ENCODE measurements around the gene SGO1. TPM values are rescaled to one million over a fixed set of nuclear protein-coding genes. Genes with fewer than 3 reads are reported as not detected.
A peak's percentile ranks its signal among the peaks of the same experiment; 100 is the strongest.

Gene SGO1
- polyA plus RNA-seq, 6 donors from 2014 or later, result 10.1 to 19.8 (median 12.1) TPM

- DNase-seq, result no peak
- Mint-ChIP-seq H3K4me1 (peaks cover 2 to 6% (median 3%) of the 10 kb centered on the region in 3 donors), H3K4me3 (no peak overlapping the region), H3K36me3 (peaks cover 44 to 48% of the 10 kb centered on the region in 2 donors), H3K9me3 (peaks cover 0 to 3% (median 0%) of the 10 kb centered on the region in 7 donors), H3K27me3 (no peaks in the 10 kb centered on the region), H3K27ac (peak overlapping the region in 1 of 6 donors; percentile 32)
- no peak for ATAC-seq (ENCODE audit: low read depth in 2 of 2)
Observed at GRCh38 chr3:20145874-20146273, 40.1 kb downstream of the SGO1 start.

GRCh38 chr3:20143519-20143918, 42.5 kb downstream of the SGO1 start:
- peaks cover 0 to 3% (median 0%) of the 10 kb centered on the region in 7 donors for H3K9me3 Mint-ChIP-seq

GRCh38 chr3:20142517-20142916, 43.5 kb downstream of the SGO1 start:
- Mint-ChIP-seq H3K27me3 (no peaks in the 10 kb centered on the region), H3K36me3 (peaks cover 33 to 34% of the 10 kb centered on the region in 2 donors), H3K27ac (peak overlapping the region in 4 of 6 donors; percentile 25 to 92 (median 46)), H3K4me1 (peaks cover 0 to 6% (median 4%) of the 10 kb centered on the region in 3 donors), H3K9me3 (peaks cover 0 to 3% (median 0%) of the 10 kb centered on the region in 7 donors), H3K4me3 (no peak overlapping the region)
- DNase-seq, result no peak
- ATAC-seq (ENCODE audit: low read depth in 2 of 2), result no peak

More at GRCh38 chr3:20143519-20143918, 42.5 kb downstream of the SGO1 start:
- no peak overlapping the region for H3K27ac Mint-ChIP-seq
- peaks cover 36 to 44% of the 10 kb centered on the region in 2 donors for H3K36me3 Mint-ChIP-seq
- H3K4me1 Mint-ChIP-seq, result peaks cover 0 to 6% (median 4%) of the 10 kb centered on the region in 3 donors
- ATAC-seq (ENCODE audit: low read depth in 2 of 2), result no peak
- H3K4me3 Mint-ChIP-seq, result no peak overlapping the region
- H3K27me3 Mint-ChIP-seq, result no peaks in the 10 kb centered on the region
- no peak for DNase-seq

GRCh38 chr3:20141851-20142250, 44.2 kb downstream of the SGO1 start:
- ATAC-seq (ENCODE audit: low read depth in 2 of 2) (no peak), DNase-seq (no peak)
- Mint-ChIP-seq H3K4me1 (peaks cover 0 to 6% (median 4%) of the 10 kb centered on the region in 3 donors), H3K27me3 (no peaks in the 10 kb centered on the region), H3K9me3 (peaks cover 0 to 3% (median 0%) of the 10 kb centered on the region in 7 donors), H3K27ac (peak overlapping the region in 3 of 6 donors; percentile 25 to 59 (median 58)), H3K4me3 (no peak overlapping the region), H3K36me3 (peaks cover 32 to 36% of the 10 kb centered on the region in 2 donors)

- Mint-ChIP-seq H3K36me3 (peaks cover 34 to 40% of the 10 kb centered on the region in 2 donors), H3K9me3 (peaks cover 0 to 3% (median 0%) of the 10 kb centered on the region in 7 donors), H3K27me3 (no peaks in the 10 kb centered on the region), H3K27ac (peak overlapping the region in 3 of 6 donors; percentile 3 to 34 (median 31)), H3K4me1 (peaks cover 0 to 6% (median 4%) of the 10 kb centered on the region in 3 donors), H3K4me3 (no peak overlapping the region)
- no peak for ATAC-seq (ENCODE audit: low read depth in 2 of 2)
- no peak for DNase-seq
Observed at GRCh38 chr3:20141316-20141715, 44.7 kb downstream of the SGO1 start.

GRCh38 chr3:20140881-20141280, 45.1 kb downstream of the SGO1 start:
- DNase-seq (no peak), ATAC-seq (ENCODE audit: low read depth in 2 of 2) (no peak)
- Mint-ChIP-seq H3K4me1 (peaks cover 0 to 6% (median 4%) of the 10 kb centered on the region in 3 donors), H3K9me3 (peaks cover 0 to 3% (median 0%) of the 10 kb centered on the region in 7 donors), H3K27ac (peak overlapping the region in 5 of 6 donors; percentile 3 to 87 (median 31)), H3K27me3 (no peaks in the 10 kb centered on the region), H3K36me3 (peaks cover 34 to 40% of the 10 kb centered on the region in 2 donors), H3K4me3 (peak overlapping the region in 1 of 8 donors; percentile 67)

- Mint-ChIP-seq H3K36me3 (peaks cover 26% of the 10 kb centered on the region in 2 donors), H3K27me3 (no peaks in the 10 kb centered on the region), H3K4me3 (no peak overlapping the region), H3K27ac (peak overlapping the region in 1 of 6 donors; percentile 36), H3K9me3 (no peaks in the 10 kb centered on the region), H3K4me1 (peaks cover 0 to 6% (median 4%) of the 10 kb centered on the region in 3 donors)
- DNase-seq (no peak), ATAC-seq (ENCODE audit: low read depth in 2 of 2) (no peak)
Observed at GRCh38 chr3:20137647-20138046, 48.4 kb downstream of the SGO1 start.

GRCh38 chr3:20136231-20136630, 49.8 kb downstream of the SGO1 start:
- H3K27me3 Mint-ChIP-seq, result no peaks in the 10 kb centered on the region
- H3K4me3 Mint-ChIP-seq, result no peak overlapping the region
- ATAC-seq (ENCODE audit: low read depth in 2 of 2), result no peak
- H3K9me3 Mint-ChIP-seq, result no peaks in the 10 kb centered on the region
- DNase-seq, result no peak
- no peak overlapping the region for H3K27ac Mint-ChIP-seq
- peaks cover 16 to 17% of the 10 kb centered on the region in 2 donors for H3K36me3 Mint-ChIP-seq
- peaks cover 0 to 6% (median 4%) of the 10 kb centered on the region in 3 donors for H3K4me1 Mint-ChIP-seq

- Mint-ChIP-seq H3K27me3 (no peaks in the 10 kb centered on the region), H3K4me3 (no peak overlapping the region)
Observed at GRCh38 chr3:20130106-20130505, 55.9 kb downstream of the SGO1 start.

GRCh38 chr3:20128358-20128757, 57.6 kb downstream of the SGO1 start:
- Mint-ChIP-seq H3K36me3 (peaks cover 26 to 29% of the 10 kb centered on the region in 2 donors), H3K4me1 (peaks cover 31 to 47% (median 33%) of the 10 kb centered on the region in 3 donors), H3K27ac (peak overlapping the region; percentile 49 to 99 (median 94)), H3K9me3 (peaks cover 0 to 4% (median 0%) of the 10 kb centered on the region in 7 donors), H3K27me3 (no peaks in the 10 kb centered on the region), H3K4me3 (peak overlapping the region in 1 of 8 donors; percentile 61)
- DNase-seq, result no peak
- no peak for ATAC-seq (ENCODE audit: low read depth in 2 of 2)

More at GRCh38 chr3:20130106-20130505, 55.9 kb downstream of the SGO1 start:
- H3K27ac Mint-ChIP-seq, result peak overlapping the region in 1 of 6 donors; percentile 26
- peaks cover 26 to 37% (median 33%) of the 10 kb centered on the region in 3 donors for H3K4me1 Mint-ChIP-seq
- H3K36me3 Mint-ChIP-seq, result peaks cover 21 to 22% of the 10 kb centered on the region in 2 donors
- peaks cover 0 to 4% (median 0%) of the 10 kb centered on the region in 7 donors for H3K9me3 Mint-ChIP-seq
- DNase-seq (no peak), ATAC-seq (ENCODE audit: low read depth in 2 of 2) (no peak)

- peaks cover 32 to 38% of the 10 kb centered on the region in 2 donors for H3K36me3 Mint-ChIP-seq
- peak overlapping the region; percentile 97 to 99 (median 98) for H3K27ac Mint-ChIP-seq
Observed at GRCh38 chr3:20125897-20126296, 60.1 kb downstream of the SGO1 start.

GRCh38 chr3:20125289-20125688, 60.7 kb downstream of the SGO1 start:
- Mint-ChIP-seq H3K4me1 (peaks cover 26 to 47% (median 39%) of the 10 kb centered on the region in 3 donors), H3K36me3 (peaks cover 30 to 41% of the 10 kb centered on the region in 2 donors), H3K4me3 (peak overlapping the region in 6 of 8 donors; percentile 28 to 84 (median 69)), H3K27me3 (no peaks in the 10 kb centered on the region), H3K27ac (peak overlapping the region; percentile 97 to 99 (median 98)), H3K9me3 (peaks cover 0 to 4% (median 0%) of the 10 kb centered on the region in 7 donors)
- ATAC-seq (ENCODE audit: low read depth in 2 of 2) (no peak), DNase-seq (no peak)

More at GRCh38 chr3:20125897-20126296, 60.1 kb downstream of the SGO1 start:
- H3K27me3 Mint-ChIP-seq, result no peaks in the 10 kb centered on the region
- H3K4me3 Mint-ChIP-seq, result peak overlapping the region; percentile 28 to 87 (median 74)
- DNase-seq (peak; percentile 84), ATAC-seq (ENCODE audit: low read depth in 2 of 2) (peak; percentile 94 to 97)
- H3K4me1 Mint-ChIP-seq, result peaks cover 31 to 47% (median 39%) of the 10 kb centered on the region in 3 donors
- H3K9me3 Mint-ChIP-seq, result peaks cover 0 to 4% (median 0%) of the 10 kb centered on the region in 7 donors

GRCh38 chr3:20123131-20123652, 62.8 kb downstream of the SGO1 start:
- peaks cover 31 to 37% of the 10 kb centered on the region in 2 donors for H3K36me3 Mint-ChIP-seq
- H3K27ac Mint-ChIP-seq, result peak overlapping the region in 5 of 6 donors; percentile 33 to 96 (median 63)

GRCh38 chr3:20121088-20121487, 64.9 kb downstream of the SGO1 start:
- Mint-ChIP-seq H3K36me3 (peaks cover 40 to 44% of the 10 kb centered on the region in 2 donors), H3K9me3 (peaks cover 0 to 4% (median 0%) of the 10 kb centered on the region in 7 donors), H3K27ac (no peak overlapping the region), H3K4me1 (peaks cover 15 to 23% (median 20%) of the 10 kb centered on the region in 3 donors), H3K27me3 (no peaks in the 10 kb centered on the region), H3K4me3 (no peak overlapping the region)
- ATAC-seq (ENCODE audit: low read depth in 2 of 2) (no peak), DNase-seq (no peak)

More at GRCh38 chr3:20123131-20123652, 62.8 kb downstream of the SGO1 start:
- no peaks in the 10 kb centered on the region for H3K27me3 Mint-ChIP-seq
- ATAC-seq (ENCODE audit: low read depth in 2 of 2), result no peak
- peaks cover 26 to 41% (median 34%) of the 10 kb centered on the region in 3 donors for H3K4me1 Mint-ChIP-seq
- H3K4me3 Mint-ChIP-seq, result no peak overlapping the region
- DNase-seq, result no peak
- peaks cover 0 to 4% (median 0%) of the 10 kb centered on the region in 7 donors for H3K9me3 Mint-ChIP-seq

All from naive B cell (primary cell).